WTC11 (cell line): Measurements from ENCODE around the gene EEF1E1. TPM values are rescaled to one million over a fixed set of nuclear protein-coding genes. Genes with fewer than 3 reads are reported as not detected.

ENCODE experiments used
- ATAC-seq: fragments of 200-7000 bp; cut with Tn5 transposase; 2 replicates; pipeline ENCODE4 v1.10.0; 2021; ENCODE audit warnings: mild to moderate bottlenecking, moderate library complexity
- CTCF ChIA-PET: fragments of 300-600 bp; sonication (Branson Sonifier 250); formaldehyde crosslinking; loops from one replicate; lab custom pipeline; 2021; ENCODE audit warnings: antibody characterized with exemption; lab: Charles Lee
- POLR2A ChIA-PET: fragments of 350-600 bp; sonication (Branson Sonifier 250); formaldehyde crosslinking; loops from one replicate; lab custom pipeline; 2021; ENCODE audit warnings: antibody characterized with exemption; lab: Charles Lee
- DNase-seq: peaks from one replicate; pipeline ENCODE4 v3.0.0; 2021; ENCODE audit warnings: low spot score
- H3K27ac Mint-ChIP-seq: 2 replicates; pipeline ENCODE4 v1.8.0; 2021; ENCODE audit warnings: mixed read lengths
- H3K27me3 Mint-ChIP-seq: 2 replicates; pipeline ENCODE4 v1.8.0; 2021; ENCODE audit warnings: low read depth, mild to moderate bottlenecking, moderate library complexity, mixed read lengths
- H3K36me3 Mint-ChIP-seq: 2 replicates; pipeline ENCODE4 v1.8.0; 2021; ENCODE audit warnings: mixed read lengths
- H3K4me1 Mint-ChIP-seq: 2 replicates; pipeline ENCODE4 v1.8.0; 2022; ENCODE audit warnings: mixed read lengths
- H3K4me3 Mint-ChIP-seq: 2 replicates; pipeline ENCODE4 v1.8.0; 2021; ENCODE audit warnings: mild to moderate bottlenecking, moderate library complexity, mixed read lengths
- H3K9me3 Mint-ChIP-seq: 2 replicates; pipeline ENCODE4 v1.8.0; 2021; ENCODE audit warnings: mixed read lengths
- FOXP1 ChIP-seq: sonication (generic); formaldehyde crosslinking; IDR thresholded peaks from 2 replicates; pipeline ENCODE4 v1.8.0; 2022; ENCODE audit warnings: missing genetic modification reagents, mild to moderate bottlenecking, moderate library complexity, borderline replicate concordance
- MXD4 ChIP-seq: fragments of 250-450 bp; sonication (Bioruptor Pico); IDR thresholded peaks from 2 replicates; pipeline ENCODE4 v1.8.0; 2021; ENCODE audit warnings: mild to moderate bottlenecking, moderate library complexity, borderline replicate concordance
- NFE2L1 ChIP-seq: sonication (generic); formaldehyde crosslinking; IDR thresholded peaks from 2 replicates; pipeline ENCODE4 v1.8.1; 2023; ENCODE audit warnings: missing genetic modification reagents
- RORB ChIP-seq: fragments of 250-450 bp; sonication (Bioruptor Pico); IDR thresholded peaks from 2 replicates; pipeline ENCODE4 v1.9.0; 2021; ENCODE audit warnings: mild to moderate bottlenecking
- SMAD4 ChIP-seq: sonication (generic); formaldehyde crosslinking; IDR thresholded peaks from 2 replicates; pipeline ENCODE4 v1.8.0; 2022; ENCODE audit warnings: mild to moderate bottlenecking, missing genetic modification reagents
- SP1 ChIP-seq: sonication (generic); formaldehyde crosslinking; conservative IDR thresholded peaks from 2 replicates; pipeline ENCODE4 v1.8.1; 2022; ENCODE audit warnings: missing genetic modification reagents
- ZNF219 ChIP-seq: sonication (generic); formaldehyde crosslinking; IDR thresholded peaks from 2 replicates; pipeline ENCODE4 v1.8.0; 2023; ENCODE audit warnings: missing genetic modification reagents, mild to moderate bottlenecking, borderline replicate concordance
- total RNA-seq: library from RNA; stranded (reverse); gene quantifications from 3 replicates; pipeline ENCODE4 v1.2.3, GENCODE V29; 2021
- TF ChIP-seq, protein P1 (sequence below): sonication (generic); formaldehyde crosslinking; IDR thresholded peaks from 2 replicates; pipeline ENCODE4 v1.8.0; 2022; ENCODE audit warnings: mild to moderate bottlenecking, missing genetic modification reagents
- TF ChIP-seq, protein P2 (sequence below): sonication (generic); formaldehyde crosslinking; IDR thresholded peaks from 2 replicates; pipeline ENCODE4 v1.8.0; 2022; ENCODE audit warnings: missing genetic modification reagents
- TF ChIP-seq, protein P3 (sequence below): sonication (generic); formaldehyde crosslinking; IDR thresholded peaks from 2 replicates; pipeline ENCODE4 v1.8.0; 2022; ENCODE audit warnings: mild to moderate bottlenecking, missing genetic modification reagents
- TF ChIP-seq, protein P4 (sequence below): fragments of 250-450 bp; sonication (Bioruptor Pico); IDR thresholded peaks from 2 replicates; pipeline ENCODE4 v2.1.2; 2022; ENCODE audit warnings: mild to moderate bottlenecking, moderate library complexity
- TF ChIP-seq, protein P5 (sequence below): sonication (generic); formaldehyde crosslinking; IDR thresholded peaks from 2 replicates; pipeline ENCODE4 v1.8.0; 2022; ENCODE audit warnings: mild to moderate bottlenecking, missing genetic modification reagents
- TF ChIP-seq, protein P6 (sequence below): sonication (generic); formaldehyde crosslinking; conservative IDR thresholded peaks from 2 replicates; pipeline ENCODE4 v1.8.1; 2023; ENCODE audit warnings: mild to moderate bottlenecking, low read depth, missing genetic modification reagents, moderate library complexity

EEF1E1 gene
- total RNA-seq, 1 experiment from 2014 or later: 89.2 TPM

DNA sequence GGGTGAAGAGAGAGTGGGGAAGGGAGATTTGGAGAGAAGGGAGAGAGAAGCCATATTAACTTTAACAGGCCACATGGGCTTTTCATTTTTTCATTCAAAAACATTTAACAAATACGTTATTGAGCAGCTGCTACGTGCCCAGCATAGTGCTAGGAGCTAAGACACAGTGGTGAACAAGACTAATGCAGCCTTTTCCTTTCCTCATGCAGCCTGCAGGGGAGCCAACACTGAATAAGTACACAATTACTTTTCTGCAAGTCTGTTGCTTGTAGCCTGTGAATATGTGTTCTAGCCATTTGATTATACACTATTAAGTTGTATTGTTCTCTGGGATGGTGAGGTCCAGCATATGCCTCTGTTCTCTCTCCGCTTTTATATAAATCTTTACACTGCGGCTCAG lies 36.2 kb downstream of the EEF1E1 start (continued):
- TF ChIP-seq, protein P1, sequence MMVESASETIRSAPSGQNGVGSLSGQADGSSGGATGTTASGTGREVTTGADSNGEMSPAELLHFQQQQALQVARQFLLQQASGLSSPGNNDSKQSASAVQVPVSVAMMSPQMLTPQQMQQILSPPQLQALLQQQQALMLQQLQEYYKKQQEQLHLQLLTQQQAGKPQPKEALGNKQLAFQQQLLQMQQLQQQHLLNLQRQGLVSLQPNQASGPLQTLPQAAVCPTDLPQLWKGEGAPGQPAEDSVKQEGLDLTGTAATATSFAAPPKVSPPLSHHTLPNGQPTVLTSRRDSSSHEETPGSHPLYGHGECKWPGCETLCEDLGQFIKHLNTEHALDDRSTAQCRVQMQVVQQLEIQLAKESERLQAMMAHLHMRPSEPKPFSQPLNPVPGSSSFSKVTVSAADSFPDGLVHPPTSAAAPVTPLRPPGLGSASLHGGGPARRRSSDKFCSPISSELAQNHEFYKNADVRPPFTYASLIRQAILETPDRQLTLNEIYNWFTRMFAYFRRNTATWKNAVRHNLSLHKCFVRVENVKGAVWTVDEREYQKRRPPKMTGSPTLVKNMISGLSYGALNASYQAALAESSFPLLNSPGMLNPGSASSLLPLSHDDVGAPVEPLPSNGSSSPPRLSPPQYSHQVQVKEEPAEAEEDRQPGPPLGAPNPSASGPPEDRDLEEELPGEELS (CRISPR knock-in tag): no peak
- TF ChIP-seq ZNF219 (CRISPR knock-in tag): no peak

DNA sequence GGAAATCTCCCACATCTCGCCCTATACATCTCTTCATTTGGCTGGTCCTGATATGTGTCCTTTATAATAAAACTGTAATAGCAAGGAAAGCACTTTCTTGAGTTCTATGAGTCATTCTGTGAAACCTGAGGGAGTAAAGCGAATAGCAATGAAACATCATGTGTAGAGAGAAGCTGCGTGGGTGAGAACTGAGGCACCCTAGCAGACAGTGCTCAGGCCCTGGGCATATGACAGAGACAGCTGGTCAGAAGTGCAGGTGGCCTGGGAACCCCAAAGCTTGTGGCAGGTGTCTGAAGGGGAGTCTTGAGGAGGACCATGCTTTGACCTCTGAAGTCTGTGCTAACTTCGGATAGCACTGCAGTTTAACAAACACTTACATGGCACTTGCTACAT lies 36.8 kb downstream of the EEF1E1 start:
- Mint-ChIP-seq H3K27ac (peak overlapping the region; percentile 91), H3K9me3 (no peaks in the 10 kb centered on the region), H3K4me3 (no peak overlapping the region), H3K36me3 (peaks cover 3% of the 10 kb centered on the region; the same call in 1 of the 2 replicates), H3K4me1 (peaks cover 32% of the 10 kb centered on the region), H3K27me3 (no peaks in the 10 kb centered on the region)
- CTCF ChIA-PET: interaction anchor here (0.5 to 1.1 kb wide), 2 partner anchors 24 to 75 kb away, joined by 3 read pairs; no protein-coding TSS in a partner anchor
- POLR2A ChIA-PET: interaction anchor here (1.4 kb wide), 1 partner anchor 12 kb away, joined by 3 read pairs; no protein-coding TSS in a partner anchor
- no peak for TF ChIP-seq FOXP1 (CRISPR knock-in tag)
- TF ChIP-seq, protein P2, sequence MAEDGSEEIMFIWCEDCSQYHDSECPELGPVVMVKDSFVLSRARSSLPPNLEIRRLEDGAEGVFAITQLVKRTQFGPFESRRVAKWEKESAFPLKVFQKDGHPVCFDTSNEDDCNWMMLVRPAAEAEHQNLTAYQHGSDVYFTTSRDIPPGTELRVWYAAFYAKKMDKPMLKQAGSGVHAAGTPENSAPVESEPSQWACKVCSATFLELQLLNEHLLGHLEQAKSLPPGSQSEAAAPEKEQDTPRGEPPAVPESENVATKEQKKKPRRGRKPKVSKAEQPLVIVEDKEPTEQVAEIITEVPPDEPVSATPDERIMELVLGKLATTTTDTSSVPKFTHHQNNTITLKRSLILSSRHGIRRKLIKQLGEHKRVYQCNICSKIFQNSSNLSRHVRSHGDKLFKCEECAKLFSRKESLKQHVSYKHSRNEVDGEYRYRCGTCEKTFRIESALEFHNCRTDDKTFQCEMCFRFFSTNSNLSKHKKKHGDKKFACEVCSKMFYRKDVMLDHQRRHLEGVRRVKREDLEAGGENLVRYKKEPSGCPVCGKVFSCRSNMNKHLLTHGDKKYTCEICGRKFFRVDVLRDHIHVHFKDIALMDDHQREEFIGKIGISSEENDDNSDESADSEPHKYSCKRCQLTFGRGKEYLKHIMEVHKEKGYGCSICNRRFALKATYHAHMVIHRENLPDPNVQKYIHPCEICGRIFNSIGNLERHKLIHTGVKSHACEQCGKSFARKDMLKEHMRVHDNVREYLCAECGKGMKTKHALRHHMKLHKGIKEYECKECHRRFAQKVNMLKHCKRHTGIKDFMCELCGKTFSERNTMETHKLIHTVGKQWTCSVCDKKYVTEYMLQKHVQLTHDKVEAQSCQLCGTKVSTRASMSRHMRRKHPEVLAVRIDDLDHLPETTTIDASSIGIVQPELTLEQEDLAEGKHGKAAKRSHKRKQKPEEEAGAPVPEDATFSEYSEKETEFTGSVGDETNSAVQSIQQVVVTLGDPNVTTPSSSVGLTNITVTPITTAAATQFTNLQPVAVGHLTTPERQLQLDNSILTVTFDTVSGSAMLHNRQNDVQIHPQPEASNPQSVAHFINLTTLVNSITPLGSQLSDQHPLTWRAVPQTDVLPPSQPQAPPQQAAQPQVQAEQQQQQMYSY (CRISPR knock-in tag): no peak
- TF ChIP-seq NFE2L1: no peak
- TF ChIP-seq, protein P3, sequence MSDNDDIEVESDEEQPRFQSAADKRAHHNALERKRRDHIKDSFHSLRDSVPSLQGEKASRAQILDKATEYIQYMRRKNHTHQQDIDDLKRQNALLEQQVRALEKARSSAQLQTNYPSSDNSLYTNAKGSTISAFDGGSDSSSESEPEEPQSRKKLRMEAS (CRISPR knock-in tag): no peak
- TF ChIP-seq, protein P4, sequence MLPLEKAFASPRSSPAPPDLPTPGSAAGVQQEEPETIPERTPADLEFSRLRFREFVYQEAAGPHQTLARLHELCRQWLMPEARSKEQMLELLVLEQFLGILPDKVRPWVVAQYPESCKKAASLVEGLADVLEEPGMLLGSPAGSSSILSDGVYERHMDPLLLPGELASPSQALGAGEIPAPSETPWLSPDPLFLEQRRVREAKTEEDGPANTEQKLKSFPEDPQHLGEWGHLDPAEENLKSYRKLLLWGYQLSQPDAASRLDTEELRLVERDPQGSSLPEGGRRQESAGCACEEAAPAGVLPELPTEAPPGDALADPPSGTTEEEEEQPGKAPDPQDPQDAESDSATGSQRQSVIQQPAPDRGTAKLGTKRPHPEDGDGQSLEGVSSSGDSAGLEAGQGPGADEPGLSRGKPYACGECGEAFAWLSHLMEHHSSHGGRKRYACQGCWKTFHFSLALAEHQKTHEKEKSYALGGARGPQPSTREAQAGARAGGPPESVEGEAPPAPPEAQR: no peak
- TF ChIP-seq RORB: no peak
- TF ChIP-seq, protein P5, sequence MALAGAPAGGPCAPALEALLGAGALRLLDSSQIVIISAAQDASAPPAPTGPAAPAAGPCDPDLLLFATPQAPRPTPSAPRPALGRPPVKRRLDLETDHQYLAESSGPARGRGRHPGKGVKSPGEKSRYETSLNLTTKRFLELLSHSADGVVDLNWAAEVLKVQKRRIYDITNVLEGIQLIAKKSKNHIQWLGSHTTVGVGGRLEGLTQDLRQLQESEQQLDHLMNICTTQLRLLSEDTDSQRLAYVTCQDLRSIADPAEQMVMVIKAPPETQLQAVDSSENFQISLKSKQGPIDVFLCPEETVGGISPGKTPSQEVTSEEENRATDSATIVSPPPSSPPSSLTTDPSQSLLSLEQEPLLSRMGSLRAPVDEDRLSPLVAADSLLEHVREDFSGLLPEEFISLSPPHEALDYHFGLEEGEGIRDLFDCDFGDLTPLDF: no peak
- no peak for TF ChIP-seq MXD4 (CRISPR knock-in tag)
- TF ChIP-seq, protein P6, sequence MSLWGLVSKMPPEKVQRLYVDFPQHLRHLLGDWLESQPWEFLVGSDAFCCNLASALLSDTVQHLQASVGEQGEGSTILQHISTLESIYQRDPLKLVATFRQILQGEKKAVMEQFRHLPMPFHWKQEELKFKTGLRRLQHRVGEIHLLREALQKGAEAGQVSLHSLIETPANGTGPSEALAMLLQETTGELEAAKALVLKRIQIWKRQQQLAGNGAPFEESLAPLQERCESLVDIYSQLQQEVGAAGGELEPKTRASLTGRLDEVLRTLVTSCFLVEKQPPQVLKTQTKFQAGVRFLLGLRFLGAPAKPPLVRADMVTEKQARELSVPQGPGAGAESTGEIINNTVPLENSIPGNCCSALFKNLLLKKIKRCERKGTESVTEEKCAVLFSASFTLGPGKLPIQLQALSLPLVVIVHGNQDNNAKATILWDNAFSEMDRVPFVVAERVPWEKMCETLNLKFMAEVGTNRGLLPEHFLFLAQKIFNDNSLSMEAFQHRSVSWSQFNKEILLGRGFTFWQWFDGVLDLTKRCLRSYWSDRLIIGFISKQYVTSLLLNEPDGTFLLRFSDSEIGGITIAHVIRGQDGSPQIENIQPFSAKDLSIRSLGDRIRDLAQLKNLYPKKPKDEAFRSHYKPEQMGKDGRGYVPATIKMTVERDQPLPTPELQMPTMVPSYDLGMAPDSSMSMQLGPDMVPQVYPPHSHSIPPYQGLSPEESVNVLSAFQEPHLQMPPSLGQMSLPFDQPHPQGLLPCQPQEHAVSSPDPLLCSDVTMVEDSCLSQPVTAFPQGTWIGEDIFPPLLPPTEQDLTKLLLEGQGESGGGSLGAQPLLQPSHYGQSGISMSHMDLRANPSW: no peak
- no peak for TF ChIP-seq SMAD4 (CRISPR knock-in tag)
- TF ChIP-seq SP1 (CRISPR knock-in tag): no peak
- ATAC-seq (no peak), DNase-seq (no peak)
